GM12878 (cell line): ENCODE data around the gene TLX2. TPM values are rescaled to one million over a fixed set of nuclear protein-coding genes. Genes with fewer than 3 reads are reported as not detected.

ENCODE experiments used
- ATAC-seq: fragments of 200-7000 bp; cut with Tn5 transposase; 3 replicates; pipeline ENCODE4 v1.9.1; 2020; ENCODE audit warnings: mild to moderate bottlenecking, moderate library complexity
- BruUV-seq: library from RNA; stranded (reverse); fragments of 400-500 nt; replicated peaks from 2 replicates; lab custom pipeline; 2021; lab: Mats Ljungman, UMichigan
- CTCF ChIA-PET: fragments of 300-600 bp; sonication (Branson Sonifier 250); formaldehyde crosslinking; extraction: SDS; loops from one replicate; lab custom pipeline; 2021; ENCODE audit warnings: inconsistent platforms; lab: Yijun Ruan, JAX
- POLR2A ChIA-PET: fragments of 350-600 bp; formaldehyde crosslinking; extraction: SDS; loops from one replicate; lab custom pipeline; 2021; ENCODE audit warnings: inconsistent platforms; lab: Charles Lee
- RAD21 ChIA-PET: fragments of 300-600 bp; sonication (Branson Sonifier 250); formaldehyde crosslinking; loops from one replicate; lab custom pipeline; 2023; ENCODE audit warnings: antibody characterized with exemption; ENCODE audit not compliant: unreplicated experiment; lab: Charles Lee
- SMC1A ChIA-PET: fragments of 300-600 bp; sonication (Branson Sonifier 250); formaldehyde crosslinking; loops from one replicate; lab custom pipeline; 2023; ENCODE audit not compliant: unreplicated experiment, uncharacterized antibody; lab: Charles Lee
- DNase-seq: peaks from one replicate; pipeline ENCODE4 v3.0.0-alpha.2; 2011; ENCODE audit warnings: low read depth, low spot score
- FAIRE-seq: peaks from 3 replicates; lab custom pipeline; 2011; peaks lifted over from hg19 to GRCh38; lab: Jason Lieb, UNC
- H2AFZ ChIP-seq: 2 replicates; pipeline ENCODE4 v1.6.0; 2011; ENCODE audit warnings: low read depth, low read length, control low read depth; ENCODE audit not compliant: control insufficient read depth
- H3K27ac ChIP-seq: 2 replicates; pipeline ENCODE4 v1.5.1; 2011; ENCODE audit warnings: control low read depth; ENCODE audit not compliant: control insufficient read depth, insufficient read depth
- H3K27me3 ChIP-seq, 2 experiments: replicated peaks in 1 of 2; 2 replicates each; pipeline versions ENCODE4 v1.6.0 to v1.6.1; 2011; ENCODE audit warnings: low read length in 1 of 2; ENCODE audit not compliant: control insufficient read depth in 2 of 2, insufficient read depth in 2 of 2
- H3K36me3 ChIP-seq, 2 experiments: 2 replicates each; pipeline ENCODE4 v1.5.1; 2011; ENCODE audit warnings: low read length in 1 of 2; ENCODE audit not compliant: control insufficient read depth in 2 of 2, insufficient read depth in 2 of 2
- H3K4me1 ChIP-seq: 2 replicates; pipeline ENCODE4 v1.6.1; 2011; ENCODE audit warnings: mild to moderate bottlenecking, low read length, moderate library complexity, mixed read lengths; ENCODE audit not compliant: control insufficient read depth, insufficient read depth
- H3K4me2 ChIP-seq: 2 replicates; pipeline ENCODE4 v1.6.0; 2011; ENCODE audit warnings: control low read depth; ENCODE audit not compliant: control insufficient read depth, insufficient read depth
- H3K4me3 ChIP-seq: fragments of 200-600 bp; sonication (generic); 2 replicates; pipeline ENCODE4 v1.5.1; 2016
- H3K79me2 ChIP-seq: 2 replicates; pipeline ENCODE4 v1.6.0; 2011; ENCODE audit warnings: low read length; ENCODE audit not compliant: control insufficient read depth, insufficient read depth
- H3K9ac ChIP-seq: 2 replicates; pipeline ENCODE4 v1.8.0; 2011; ENCODE audit warnings: low read length, control low read depth, mixed read lengths; ENCODE audit not compliant: control insufficient read depth, insufficient read depth
- H3K9me3 ChIP-seq: replicated peaks from 3 replicates; pipeline ENCODE4 v1.5.1; 2011; ENCODE audit warnings: mild to moderate bottlenecking, low read length; ENCODE audit not compliant: control insufficient read depth, insufficient read depth
- H4K20me1 ChIP-seq: 2 replicates; pipeline ENCODE4 v1.6.0; 2011; ENCODE audit not compliant: control insufficient read depth, insufficient read depth
- ESRRA ChIP-seq: IDR thresholded peaks from 2 replicates; pipeline ENCODE4 v1.6.1; 2012; ENCODE audit warnings: mild to moderate bottlenecking, low read length, improper control_type of control experiment
- FOXM1 ChIP-seq: IDR thresholded peaks from 2 replicates; pipeline ENCODE4 v1.6.1; 2012; ENCODE audit warnings: low read depth, mild to moderate bottlenecking, inconsistent platforms, low read length, moderate library complexity
- IRF3 ChIP-seq: fragments of 450-650 bp; IDR thresholded peaks from 2 replicates; pipeline ENCODE4 v1.6.1; 2014; ENCODE audit warnings: mild to moderate bottlenecking
- NKRF ChIP-seq: fragments of 450-650 bp; conservative IDR thresholded peaks from 2 replicates; pipeline ENCODE4 v1.6.1; 2017; ENCODE audit warnings: mild to moderate bottlenecking, moderate library complexity
- POLR2A ChIP-seq: IDR thresholded peaks from 2 replicates; pipeline ENCODE4 v1.6.1; 2011; ENCODE audit warnings: low read depth, mild to moderate bottlenecking, low read length
- ZNF24 ChIP-seq: fragments of 450-650 bp; IDR thresholded peaks from 2 replicates; pipeline ENCODE4 v1.6.1; 2017; ENCODE audit warnings: antibody characterized with exemption, mild to moderate bottlenecking
- WGBS: methylation state at CpG from one replicate; pipeline ENCODE4 v1.1.6; 2016; ENCODE audit warnings: low lambda C conversion rate; ENCODE audit not compliant: insufficient replicate concordance, insufficient coverage; ENCODE audit errors: missing lambda C conversion rate; 5-methylcytosine and 5-hydroxymethylcytosine counted together
- in situ Hi-C: fragments of 300-500 bp; cut with MboI; formaldehyde crosslinking; loops from 9 replicates; pipeline ENCODE4 v1.14.3; 2018; ENCODE audit warnings: mixed read lengths
- intact Hi-C: fragments of 100-400 bp; cut with micrococcal nuclease; formaldehyde crosslinking; loops from one replicate; pipeline ENCODE4 v1.14.2; 2022; ENCODE audit not compliant: unreplicated experiment
- polyA plus RNA-seq, 11 experiments: library from polyadenylated mRNA; depleted of rRNA in 4 of 11; unstranded in 6 of 11; stranded (reverse) in 5 of 11; fragments of >200 nt; fragmentation: Nextera tagmentation in 4 of 11; fragmentation: Illumina TruSeq in 1 of 11; extraction: Ambion mirVana in 4 of 11; extraction: Trizol in 1 of 11; gene quantifications; 1 replicate in 1 of 11; 2 replicates in 10 of 11; pipeline versions ENCODE4 v1.2.1 to v1.2.3, GENCODE V29; 2011 to 2016; ENCODE audit warnings: inconsistent platforms in 2 of 11, missing spikeins in 2 of 11, low read depth in 1 of 11
- total RNA-seq, 4 experiments: library from RNA; depleted of rRNA in 3 of 4; stranded (reverse); fragments of >200 nt in 3 of 4; fragmentation: Illumina TruSeq in 1 of 4; extraction: Trizol in 1 of 4; gene quantifications; 2 replicates each; pipeline versions ENCODE4 v1.2.1 to v1.2.3, GENCODE V29; 2013 to 2021
- TF ChIP-seq, protein P1 (sequence below): IDR thresholded peaks from 2 replicates; pipeline ENCODE4 v1.6.1; 2012; ENCODE audit warnings: mild to moderate bottlenecking, low read depth, low read length

The TLX2 gene
- total and polyA plus RNA-seq, 10 of the 15 experiments (the other 5 are each of a cell fraction or from before 2014, with no cell fraction given): 0.06 to 5.5 (median 3.6) TPM; not detected in 1

- FAIRE-seq (no peak), ATAC-seq (no peak), DNase-seq (no peak)
- CTCF ChIA-PET: interaction anchor here (1.2 to 10.4 kb wide), 7 partner anchors 13 to 283 kb away, joined by 3 to 226 read pairs (median 56); partner anchors contain the start of genes CCDC142, PCGF1 and TTC31
- no peak overlapping the region for H3K4me3 ChIP-seq
- RAD21 ChIA-PET: interaction anchor here (0.7 to 5.1 kb wide), 7 partner anchors 11 to 55 kb away, joined by 3 to 49 read pairs (median 3); partner anchors contain the start of gene PCGF1
- H3K4me1 ChIP-seq: peaks cover 16% of the 10 kb centered on the region
- in situ Hi-C loops: no loop called here
- H3K9me3 ChIP-seq: no peaks in the 10 kb centered on the region
- H4K20me1 ChIP-seq: no peaks in the 10 kb centered on the region
- intact Hi-C loops: no loop called here
- no peak overlapping the region for H2AFZ ChIP-seq
- no TSS peak for BruUV-seq
- peaks cover 37% of the 10 kb centered on the region for H3K79me2 ChIP-seq
- no peak overlapping the region for H3K27ac ChIP-seq
- TF ChIP-seq ESRRA (no peak), POLR2A (peak; percentile 9; the same call in 1 of the 2 replicates), IRF3 (no peak)
- H3K36me3 ChIP-seq: peaks cover 8 to 26% of the 10 kb centered on the region in 2 experiments
- H3K4me2 ChIP-seq: no peak overlapping the region
- H3K27me3 ChIP-seq: no peaks in the 10 kb centered on the region
- POLR2A ChIA-PET: interaction anchor here (0.5 to 5.4 kb wide), 7 partner anchors 11 to 75 kb away, joined by 3 to 66 read pairs (median 4); partner anchors contain the start of gene WBP1
- 75% methylated on average over 4 of the region's 4 CpGs for WGBS
- H3K9ac ChIP-seq: no peak overlapping the region
- SMC1A ChIA-PET: interaction anchor here (1.5 to 9.9 kb wide), 9 partner anchors 13 to 79 kb away, joined by 4 to 208 read pairs (median 30); partner anchors contain the start of genes INO80B and PCGF1
Observed at GRCh38 chr2:74533464-74533863, 19.2 kb downstream of the TLX2 start.

- DNase-seq (no peak), ATAC-seq (no peak), FAIRE-seq (no peak)
- Histone ChIP-seq H4K20me1 (no peaks in the 10 kb centered on the region), H3K4me1 (peaks cover 25% of the 10 kb centered on the region), H3K4me3 (no peak overlapping the region), H3K79me2 (peaks cover 27% of the 10 kb centered on the region), H2AFZ (no peak overlapping the region), H3K36me3 (peaks cover 8 to 26% of the 10 kb centered on the region in 2 experiments), H3K27ac (no peak overlapping the region), H3K4me2 (no peak overlapping the region), H3K27me3 (no peaks in the 10 kb centered on the region), H3K9ac (no peak overlapping the region), H3K9me3 (no peaks in the 10 kb centered on the region)
- in situ Hi-C loops: no loop called here
- ChIA-PET SMC1A (interaction anchor here (5.4 to 9.9 kb wide), 2 partner anchors 12 to 52 kb away, joined by 45 to 208 read pairs; no protein-coding TSS in a partner anchor), CTCF (interaction anchor here (6.3 to 10.4 kb wide), 4 partner anchors 12 to 52 kb away, joined by 56 to 226 read pairs (median 116); partner anchors contain the start of genes CCDC142, PCGF1 and TTC31), RAD21 (interaction anchor here (1.3 kb wide), 1 partner anchor 54 kb away, joined by 3 read pairs; no protein-coding TSS in a partner anchor), POLR2A (no interaction called here)
- intact Hi-C loops: no loop called here
- 87% methylated on average over 12 of the region's 12 CpGs for WGBS
- BruUV-seq: no TSS peak
- TF ChIP-seq ZNF24 (no peak), POLR2A (0 out of 2 replicates have a peak, but pooled peaks have one; percentile 31), FOXM1 (no peak), NKRF (no peak)
- TF ChIP-seq, protein P1, sequence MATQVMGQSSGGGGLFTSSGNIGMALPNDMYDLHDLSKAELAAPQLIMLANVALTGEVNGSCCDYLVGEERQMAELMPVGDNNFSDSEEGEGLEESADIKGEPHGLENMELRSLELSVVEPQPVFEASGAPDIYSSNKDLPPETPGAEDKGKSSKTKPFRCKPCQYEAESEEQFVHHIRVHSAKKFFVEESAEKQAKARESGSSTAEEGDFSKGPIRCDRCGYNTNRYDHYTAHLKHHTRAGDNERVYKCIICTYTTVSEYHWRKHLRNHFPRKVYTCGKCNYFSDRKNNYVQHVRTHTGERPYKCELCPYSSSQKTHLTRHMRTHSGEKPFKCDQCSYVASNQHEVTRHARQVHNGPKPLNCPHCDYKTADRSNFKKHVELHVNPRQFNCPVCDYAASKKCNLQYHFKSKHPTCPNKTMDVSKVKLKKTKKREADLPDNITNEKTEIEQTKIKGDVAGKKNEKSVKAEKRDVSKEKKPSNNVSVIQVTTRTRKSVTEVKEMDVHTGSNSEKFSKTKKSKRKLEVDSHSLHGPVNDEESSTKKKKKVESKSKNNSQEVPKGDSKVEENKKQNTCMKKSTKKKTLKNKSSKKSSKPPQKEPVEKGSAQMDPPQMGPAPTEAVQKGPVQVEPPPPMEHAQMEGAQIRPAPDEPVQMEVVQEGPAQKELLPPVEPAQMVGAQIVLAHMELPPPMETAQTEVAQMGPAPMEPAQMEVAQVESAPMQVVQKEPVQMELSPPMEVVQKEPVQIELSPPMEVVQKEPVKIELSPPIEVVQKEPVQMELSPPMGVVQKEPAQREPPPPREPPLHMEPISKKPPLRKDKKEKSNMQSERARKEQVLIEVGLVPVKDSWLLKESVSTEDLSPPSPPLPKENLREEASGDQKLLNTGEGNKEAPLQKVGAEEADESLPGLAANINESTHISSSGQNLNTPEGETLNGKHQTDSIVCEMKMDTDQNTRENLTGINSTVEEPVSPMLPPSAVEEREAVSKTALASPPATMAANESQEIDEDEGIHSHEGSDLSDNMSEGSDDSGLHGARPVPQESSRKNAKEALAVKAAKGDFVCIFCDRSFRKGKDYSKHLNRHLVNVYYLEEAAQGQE: no peak
Observed at GRCh38 chr2:74534411-74534810, 20.2 kb downstream of the TLX2 start.
